ENCODE measurements around the gene HNRNPAB.
"Not testable (repeated sequence)": the region's sequence is repeated elsewhere in the genome, so short reads cannot be mapped to it uniquely, and the experiment has no call there.

The HNRNPAB gene

DNA sequence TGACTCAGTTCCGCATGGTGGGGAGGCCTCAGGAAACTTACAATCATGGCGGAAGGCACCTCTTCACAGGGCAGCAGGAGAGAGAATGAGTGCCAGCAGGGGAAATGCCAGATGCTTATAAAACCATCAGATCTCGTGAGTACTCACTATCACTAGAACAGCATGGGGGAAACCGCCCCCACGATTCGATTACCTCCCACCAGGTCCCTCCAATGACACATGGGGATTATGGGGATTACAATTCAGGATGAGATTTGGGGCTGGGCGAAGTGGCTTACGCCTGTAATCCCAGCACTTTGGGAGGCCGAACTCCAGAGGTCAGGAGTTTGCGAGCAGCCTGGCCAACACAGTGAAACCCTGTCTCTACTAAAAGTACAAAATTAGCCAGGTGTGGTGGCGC is 6.2 kb upstream of the HNRNPAB start:
- DNase-seq = not testable (repeated sequence)

DNA sequence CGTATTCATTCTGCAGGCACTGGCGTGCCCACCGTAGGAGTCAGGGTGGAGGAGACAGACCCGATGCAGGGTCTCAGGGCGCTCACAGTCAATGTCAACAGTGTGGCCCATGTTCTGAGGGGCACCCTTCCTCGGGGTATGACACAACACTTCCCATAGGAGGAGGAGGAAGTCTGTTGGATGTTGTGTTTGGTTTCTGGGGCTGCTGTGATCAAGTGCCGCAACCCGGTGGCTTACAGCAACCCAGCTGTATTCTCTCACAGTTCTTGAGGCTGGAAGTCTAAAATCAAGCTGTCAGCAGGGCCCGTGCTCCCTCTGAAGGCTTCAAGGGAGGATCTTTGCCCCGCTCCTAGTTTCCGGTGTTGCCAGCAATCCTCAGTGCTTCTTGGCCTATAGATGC is 5.6 kb upstream of the HNRNPAB start:
- no peak for DNase-seq

DNA sequence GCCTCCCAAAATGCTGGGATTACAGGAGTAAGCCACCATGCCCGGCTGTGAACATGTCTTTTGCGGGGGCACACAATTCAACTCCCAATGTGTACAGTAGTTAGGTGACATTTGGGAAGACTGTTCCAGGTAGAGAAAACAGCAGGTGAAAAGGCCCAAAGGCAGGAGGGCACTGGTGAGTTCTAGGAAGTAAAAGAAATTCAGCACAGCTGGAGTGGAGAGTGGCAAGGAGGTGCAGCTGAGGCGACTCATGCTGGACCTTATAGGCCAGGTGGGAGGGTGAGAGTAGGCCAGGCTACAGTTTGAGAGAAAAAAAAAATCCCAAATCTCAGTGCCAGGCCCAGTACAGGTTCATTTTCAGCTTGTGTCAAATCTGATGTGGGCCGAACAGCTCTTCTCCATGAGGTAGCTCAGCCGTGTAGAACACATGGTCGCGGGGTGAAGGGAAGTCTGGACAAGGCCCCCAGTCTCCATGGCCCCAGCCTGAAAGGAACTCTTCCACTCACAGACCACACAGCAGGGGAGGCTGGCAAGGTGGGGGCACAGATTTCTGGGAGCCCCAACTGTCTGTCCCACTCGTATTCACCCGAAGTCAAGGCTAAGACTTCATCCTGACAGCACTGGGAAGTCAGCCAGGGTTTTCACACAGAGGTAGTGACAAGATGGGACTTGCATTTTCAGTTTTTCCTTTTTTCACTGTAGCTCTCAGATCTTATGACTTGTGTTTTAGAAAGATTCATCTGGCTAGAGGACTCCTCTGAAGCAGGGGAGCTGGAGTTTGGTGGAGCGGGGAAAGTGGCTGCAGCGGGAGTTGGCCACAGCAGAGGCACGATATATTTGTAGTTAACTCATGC is 4.5 kb upstream of the HNRNPAB start:
- no peak for DNase-seq

DNA sequence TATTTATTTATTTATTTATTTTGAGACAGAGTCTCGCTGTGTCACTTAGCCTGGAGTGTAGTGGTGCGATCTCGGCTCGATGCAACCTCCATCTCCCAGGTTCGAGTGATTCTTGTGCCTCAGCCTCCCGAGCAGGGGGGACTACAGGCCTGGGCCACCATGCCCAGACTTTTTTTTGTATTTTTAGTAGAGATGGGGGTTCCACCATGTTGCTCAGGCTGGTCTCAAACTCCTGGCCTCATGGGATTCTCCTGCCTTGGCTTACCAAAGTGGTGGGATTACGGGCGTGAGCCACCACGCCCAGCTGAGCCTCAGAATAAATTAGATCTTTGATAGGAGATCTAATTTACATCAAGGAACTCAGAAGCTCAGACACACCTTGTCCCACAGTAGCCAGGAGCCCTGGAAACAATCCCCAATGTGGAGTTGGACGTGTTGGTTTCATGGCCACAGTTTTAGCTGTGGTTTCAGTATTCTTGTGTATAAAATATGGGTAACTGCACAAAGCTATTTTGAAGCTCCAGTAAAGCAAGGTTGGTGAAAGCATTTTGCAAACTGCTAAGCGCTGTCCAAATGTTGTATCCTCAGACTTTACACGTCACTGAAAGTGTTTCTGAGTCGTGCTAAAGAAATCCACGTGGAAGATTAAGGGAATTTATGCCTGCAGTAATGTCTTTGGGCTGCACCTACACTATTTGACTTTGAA is 3.0 kb upstream of the HNRNPAB start:
- no peak for DNase-seq

DNA sequence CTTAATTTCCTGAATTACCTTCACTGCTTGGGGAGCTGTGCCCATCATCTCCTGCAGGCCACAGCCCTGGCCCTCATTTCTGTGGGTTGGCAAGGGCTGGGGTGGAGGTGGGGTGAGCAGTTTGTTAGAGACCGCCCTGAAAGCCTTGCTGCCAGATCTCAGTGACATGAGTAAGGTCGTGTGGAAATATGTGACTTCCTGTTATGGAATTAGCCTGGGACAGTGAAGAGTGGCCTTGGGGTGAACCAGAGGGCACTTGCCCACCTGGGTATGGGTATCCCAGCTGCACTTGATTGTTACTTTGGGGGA is 2.5 kb upstream of the HNRNPAB start:
- no peak for DNase-seq

DNA sequence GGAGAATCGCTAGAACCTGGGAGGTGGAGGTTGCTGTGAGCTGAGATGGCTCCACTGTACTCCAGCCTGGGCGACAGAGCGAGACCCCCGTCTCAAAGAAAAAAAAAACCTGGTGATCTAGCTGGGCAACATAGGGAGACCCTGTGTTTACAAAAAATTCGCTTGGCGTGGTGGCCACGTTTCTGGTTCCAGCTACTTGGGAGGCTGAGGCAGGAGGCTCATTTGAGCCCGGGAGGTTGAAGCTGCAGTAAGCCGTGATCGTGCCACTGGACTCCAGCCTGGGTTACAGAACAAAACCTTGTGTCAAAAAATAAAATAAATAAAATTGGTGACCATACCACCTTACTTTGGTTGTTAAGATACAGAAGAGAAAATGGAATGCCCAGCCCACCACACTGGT is 1.8 kb upstream of the HNRNPAB start:
- DNase-seq = no peak

DNA sequence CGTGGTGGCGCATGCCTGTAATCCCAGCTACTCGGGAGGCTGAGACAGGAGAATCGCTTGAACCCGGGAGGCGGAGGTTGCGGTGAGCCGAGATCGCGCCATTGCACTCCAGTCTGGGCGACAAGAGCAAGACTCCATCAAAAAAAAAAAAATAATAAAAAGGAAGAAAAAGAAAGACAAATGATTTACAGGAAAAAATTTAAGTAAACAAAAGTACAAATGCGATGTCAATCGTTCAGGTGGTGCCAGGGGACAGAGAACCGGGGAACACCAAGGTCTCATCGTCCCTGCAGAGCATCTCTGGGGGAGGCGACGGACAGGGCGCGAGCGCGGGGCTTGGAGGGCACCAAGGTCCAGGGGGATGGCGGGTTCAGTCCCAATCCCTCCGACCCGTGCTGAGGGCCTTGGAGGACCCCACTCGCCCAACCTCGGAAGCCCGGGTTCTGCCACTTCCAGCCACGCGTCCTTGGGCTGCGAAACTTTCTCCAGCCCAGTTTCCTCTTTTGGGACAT is 607 bp upstream of the HNRNPAB start:
- no peak for DNase-seq

DNA sequence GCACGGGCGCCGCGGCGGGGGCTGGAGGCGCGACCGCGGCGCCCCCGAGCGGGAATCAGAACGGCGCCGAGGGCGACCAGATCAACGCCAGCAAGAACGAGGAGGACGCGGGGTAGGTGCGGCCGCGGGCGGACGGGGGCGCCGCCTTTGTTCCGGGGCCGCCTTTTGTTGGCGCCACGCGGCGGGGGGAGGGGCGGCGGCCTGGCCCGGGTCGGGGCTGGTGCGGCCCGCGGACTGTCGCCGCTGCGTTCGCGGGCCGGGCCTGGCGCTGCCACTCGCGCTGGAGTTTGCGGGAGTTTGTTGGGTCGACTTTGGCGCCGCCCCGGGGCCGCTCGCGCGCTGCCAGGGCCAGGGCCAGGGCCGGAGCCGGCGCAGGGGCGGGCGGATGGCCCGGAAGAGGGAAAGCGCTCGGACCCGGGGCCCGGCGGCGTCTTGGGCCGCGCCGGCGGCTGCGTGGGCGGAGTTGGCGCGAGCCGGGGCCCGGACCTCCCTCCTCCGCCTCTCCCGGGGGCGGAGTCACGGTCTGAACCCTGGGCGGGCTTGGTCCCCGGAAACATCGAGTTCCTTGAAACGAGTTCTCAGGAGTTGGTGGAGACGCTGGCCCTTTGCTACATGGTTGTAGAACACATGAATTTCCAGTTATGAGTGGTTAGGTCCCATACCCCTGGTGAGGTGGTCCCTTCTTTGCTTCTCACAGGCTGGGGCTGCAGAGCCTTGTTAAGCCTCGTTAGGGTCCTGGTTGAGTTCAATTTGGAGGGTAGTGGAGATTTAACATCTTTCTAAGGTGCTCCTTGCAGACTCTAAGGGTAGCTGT is 809 bp downstream of the HNRNPAB start:
- DNase-seq = peak; percentile 68

DNA sequence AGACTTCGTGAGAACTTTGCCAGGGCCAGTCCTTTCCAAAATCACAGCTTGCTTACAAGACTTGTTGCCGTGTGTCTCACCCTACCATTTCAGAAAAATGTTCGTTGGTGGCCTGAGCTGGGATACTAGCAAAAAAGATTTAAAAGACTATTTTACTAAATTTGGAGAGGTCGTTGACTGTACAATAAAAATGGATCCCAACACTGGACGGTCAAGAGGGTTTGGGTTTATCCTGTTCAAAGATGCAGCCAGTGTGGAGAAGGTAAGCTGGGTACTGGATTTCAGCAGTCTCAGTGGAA is 1.4 kb downstream of the HNRNPAB start:
- DNase-seq = no peak

DNA sequence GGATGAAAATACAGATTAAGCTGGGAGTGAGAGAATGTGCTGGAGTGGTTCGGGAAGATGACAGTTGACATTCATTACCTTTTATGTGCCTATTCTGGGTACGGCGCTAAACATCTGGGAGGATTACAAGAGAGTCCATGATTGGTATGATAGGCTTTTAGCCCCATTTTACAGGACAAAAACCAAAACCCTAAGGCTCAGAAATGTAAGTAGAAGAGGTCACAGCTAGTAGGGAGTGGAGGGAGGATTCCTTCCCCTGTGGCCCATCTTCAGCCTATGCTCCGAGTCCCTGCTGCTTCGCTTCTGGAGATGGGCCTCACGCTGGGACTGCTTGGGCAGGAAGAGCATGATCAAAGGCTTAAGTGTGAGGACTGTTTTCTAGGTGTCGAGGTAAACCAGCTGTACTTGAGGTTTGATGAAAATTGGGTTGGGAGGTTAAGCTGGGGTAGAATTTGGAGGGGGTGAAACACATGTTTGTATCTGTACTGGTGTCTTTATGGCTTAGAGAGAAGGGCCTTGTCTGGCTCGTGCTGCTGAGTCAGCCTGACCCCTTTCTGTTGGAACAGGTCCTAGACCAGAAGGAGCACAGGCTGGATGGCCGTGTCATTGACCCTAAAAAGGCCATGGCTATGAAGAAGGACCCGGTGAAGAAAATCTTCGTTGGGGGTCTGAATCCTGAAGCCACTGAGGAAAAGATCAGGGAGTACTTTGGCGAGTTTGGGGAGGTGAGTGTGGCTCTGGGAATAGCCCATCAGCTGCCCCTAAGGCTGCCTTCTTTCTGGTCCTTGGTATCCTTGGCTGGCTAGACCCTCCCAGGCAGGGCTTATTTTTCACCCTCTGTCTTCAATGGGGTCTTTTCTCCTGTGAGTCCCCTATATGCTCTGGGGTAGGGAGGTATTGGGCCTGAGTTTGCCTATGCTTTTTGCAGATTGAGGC is 2.1 kb downstream of the HNRNPAB start:
- no peak for DNase-seq

DNA sequence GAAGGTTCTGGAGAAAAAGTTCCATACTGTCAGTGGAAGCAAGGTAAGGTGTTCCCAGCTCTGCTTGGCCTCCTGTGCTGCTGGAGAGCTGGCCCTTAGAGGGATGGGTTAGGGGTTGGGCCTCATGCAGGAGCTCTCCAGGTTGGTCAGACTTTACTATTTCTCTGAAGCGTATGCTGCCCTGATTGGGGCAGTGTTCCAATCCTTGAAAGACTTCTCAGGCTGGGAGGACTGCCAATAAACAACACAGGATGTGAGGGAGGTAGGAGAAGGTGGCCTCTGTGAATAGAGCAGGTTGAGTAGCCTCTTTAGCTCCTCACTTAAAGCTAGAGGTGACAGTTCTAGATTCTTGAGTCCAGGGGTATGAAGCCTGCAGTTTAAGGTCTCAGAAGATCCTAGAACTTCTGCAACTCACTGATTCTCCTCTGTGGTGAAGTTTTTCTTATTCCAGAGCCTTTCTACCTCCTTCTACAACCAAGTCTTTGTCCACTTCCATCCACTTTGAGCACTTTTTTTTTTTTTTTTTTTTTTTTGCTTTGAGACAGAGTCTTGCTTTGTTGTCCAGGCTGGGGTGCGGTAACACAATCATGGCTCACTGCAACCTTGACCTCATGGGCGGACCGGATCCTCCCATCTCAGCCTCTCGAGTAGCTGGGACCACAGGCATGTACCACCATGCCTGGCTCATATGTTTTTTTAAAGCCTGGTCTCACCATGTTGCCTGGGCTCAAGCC is 3.0 kb downstream of the HNRNPAB start:
- no peak for DNase-seq

DNA sequence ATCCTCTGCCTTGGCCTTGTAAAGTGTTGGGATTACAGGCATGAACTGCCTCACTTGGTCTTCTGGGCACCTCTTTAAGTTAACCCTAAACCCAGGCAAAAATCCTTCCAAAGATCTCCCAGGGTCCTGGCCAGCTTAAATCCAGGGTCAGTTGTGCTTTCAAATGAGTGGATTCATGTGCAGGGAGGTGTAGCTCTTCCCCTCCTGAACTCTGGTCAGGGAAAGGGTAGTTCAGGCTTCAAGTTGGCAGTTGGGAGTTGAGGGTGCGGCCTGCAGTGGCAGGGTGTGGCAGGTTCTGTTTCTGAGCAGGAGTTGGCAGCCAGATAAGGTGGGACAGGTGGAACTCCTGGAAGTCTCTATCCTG is 3.6 kb downstream of the HNRNPAB start:
- DNase-seq = no peak

DNA sequence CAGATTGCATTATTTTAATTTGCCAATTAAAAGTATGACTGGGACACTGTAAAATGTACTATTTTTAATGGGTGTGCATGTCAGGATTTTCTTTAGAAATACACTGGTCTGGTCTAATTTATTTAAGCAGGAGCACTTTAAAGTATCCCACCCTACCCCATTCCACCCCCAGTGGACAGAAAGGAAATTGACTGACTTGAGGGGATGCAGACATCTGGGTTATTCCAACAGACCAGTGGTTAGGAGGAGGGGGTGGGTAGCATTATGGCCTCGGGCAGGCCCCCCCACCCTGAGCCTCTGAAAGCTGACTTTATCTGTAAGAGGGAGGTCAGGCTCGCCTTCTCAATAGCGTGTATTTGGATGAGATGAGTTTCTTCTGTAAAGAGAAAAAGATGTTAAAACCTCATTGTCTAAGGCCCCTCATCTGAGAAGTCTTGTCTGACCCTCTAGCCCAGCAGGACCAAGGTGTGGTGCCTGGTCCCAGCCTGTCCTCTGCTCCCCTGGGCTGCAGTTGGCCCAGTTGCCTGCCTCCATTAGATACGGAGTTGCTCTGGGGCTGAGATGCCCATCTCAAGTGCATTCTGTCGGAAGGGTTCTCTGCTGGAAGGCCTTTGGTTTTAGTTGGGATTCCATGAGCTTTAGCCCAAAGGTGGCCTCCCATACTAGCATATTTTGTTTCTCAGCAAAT is 4.4 kb downstream of the HNRNPAB start:
- DNase-seq = no peak

DNA sequence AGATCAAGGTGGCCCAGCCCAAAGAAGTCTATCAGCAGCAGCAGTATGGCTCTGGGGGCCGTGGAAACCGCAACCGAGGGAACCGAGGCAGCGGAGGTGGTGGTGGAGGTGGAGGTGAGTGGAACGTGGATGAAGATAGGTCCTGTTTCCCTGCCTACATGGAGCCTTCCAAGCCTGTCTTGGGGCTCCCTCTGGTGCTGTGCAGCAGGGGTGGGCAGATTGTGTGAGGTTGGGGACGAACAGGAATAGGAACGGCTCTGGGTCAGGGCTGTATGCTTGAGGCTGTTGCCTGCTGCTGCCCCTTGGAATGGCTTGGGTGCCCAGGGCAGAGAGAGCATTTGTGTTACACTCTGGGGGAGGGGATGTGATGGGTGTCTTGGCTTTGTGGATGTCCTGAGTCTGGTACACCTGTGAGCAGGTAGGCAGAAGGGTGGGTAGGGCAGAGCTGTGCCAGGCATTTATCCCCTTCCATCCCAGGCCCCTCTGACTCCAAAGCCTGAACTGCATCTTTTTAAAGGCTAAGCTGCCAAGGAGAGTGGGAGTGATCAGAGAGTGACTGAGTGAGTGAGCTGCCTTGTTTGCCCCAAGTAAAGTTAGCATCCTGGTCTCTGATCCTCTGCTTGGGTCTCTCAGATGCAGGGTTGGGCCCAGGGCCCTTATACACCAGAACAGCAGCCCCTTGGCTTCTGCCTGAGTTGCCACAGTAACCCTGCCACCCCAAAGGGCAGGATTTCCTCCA is 5.2 kb downstream of the HNRNPAB start:
- no peak for DNase-seq

DNA sequence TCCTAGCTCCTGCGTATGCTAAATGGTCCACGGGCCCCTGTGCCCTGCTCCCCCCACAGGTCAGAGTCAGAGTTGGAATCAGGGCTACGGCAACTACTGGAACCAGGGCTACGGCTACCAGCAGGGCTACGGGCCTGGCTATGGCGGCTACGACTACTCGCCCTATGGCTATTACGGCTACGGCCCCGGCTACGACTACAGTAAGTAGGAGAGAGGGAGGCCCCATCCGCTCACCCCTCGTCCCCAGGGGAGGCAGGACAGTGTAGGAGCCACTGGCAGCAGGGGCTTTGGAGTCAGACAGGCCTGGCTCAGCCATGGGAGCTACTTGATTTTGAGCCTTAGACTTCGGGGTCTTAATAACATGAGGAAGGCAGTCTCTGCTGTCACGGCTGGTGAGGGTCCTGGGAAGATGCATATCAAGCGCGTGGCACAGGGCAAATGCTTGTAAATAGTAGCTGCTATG is 5.8 kb downstream of the HNRNPAB start:
- no peak for DNase-seq

DNA sequence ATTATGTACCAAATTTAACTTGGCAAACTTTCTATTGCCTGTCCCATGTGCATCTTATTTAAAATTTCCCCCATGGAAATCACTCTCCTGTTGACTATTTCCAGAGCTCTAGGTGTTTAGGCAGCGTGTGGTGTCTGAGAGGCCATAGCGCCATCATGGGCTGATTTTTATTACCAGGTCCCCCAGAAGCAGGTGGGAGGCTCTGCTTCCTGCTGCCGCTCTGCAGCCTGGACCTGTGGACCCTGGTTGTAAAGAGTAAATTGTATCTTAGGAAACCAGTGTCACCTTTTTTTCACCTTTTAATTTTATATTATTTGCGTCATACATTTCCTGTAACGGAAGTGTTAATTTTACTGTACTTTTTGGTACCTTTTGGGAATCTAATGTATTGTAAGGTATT is 6.4 kb downstream of the HNRNPAB start:
- no peak for DNase-seq

DNA sequence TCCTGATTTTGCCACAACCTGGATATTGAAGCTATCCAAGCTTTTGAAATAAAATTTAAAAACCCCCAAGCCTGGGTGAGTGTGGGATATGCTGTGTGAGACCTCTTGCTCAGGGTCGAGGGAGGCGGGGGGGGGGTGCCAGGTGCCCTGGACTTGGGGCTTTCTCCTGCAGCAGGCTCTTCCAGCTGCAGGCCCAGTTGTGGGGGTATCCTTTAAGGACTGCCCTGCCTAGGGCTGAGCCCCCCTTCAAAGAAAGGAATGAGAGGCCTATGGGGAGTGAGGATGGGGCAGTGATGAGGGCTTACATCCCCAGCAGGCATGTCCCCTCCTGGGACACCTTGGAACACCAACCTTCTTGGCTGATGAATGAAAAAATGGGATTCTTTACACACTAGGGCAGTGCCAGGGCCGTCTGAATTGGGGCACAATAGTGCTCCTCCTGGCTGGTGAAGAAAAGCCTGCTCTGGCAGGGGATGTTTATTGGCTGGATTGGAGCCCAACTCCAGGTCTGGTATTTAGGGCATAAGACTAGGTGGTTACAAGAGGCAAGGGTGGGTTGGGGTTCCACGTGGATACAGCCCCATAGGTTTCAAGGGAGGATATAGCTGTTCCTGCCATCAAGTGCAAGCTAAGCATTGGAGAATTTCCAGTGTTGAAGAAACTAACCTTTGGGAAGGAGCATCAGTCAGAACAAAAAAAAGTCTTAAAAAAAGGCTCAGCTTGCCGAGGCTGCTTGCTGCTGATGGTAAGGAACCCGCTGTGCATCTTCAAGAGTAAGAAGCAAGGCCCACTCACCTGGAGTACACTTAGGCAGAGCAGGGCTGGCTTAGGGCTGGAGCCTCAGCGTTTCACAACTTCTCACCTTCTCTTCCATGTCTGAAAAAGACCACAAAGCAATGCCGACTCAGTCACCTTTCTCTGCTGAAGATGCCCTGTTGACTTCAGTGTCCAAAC is 7.0 kb downstream of the HNRNPAB start:
- DNase-seq = no peak

DNA sequence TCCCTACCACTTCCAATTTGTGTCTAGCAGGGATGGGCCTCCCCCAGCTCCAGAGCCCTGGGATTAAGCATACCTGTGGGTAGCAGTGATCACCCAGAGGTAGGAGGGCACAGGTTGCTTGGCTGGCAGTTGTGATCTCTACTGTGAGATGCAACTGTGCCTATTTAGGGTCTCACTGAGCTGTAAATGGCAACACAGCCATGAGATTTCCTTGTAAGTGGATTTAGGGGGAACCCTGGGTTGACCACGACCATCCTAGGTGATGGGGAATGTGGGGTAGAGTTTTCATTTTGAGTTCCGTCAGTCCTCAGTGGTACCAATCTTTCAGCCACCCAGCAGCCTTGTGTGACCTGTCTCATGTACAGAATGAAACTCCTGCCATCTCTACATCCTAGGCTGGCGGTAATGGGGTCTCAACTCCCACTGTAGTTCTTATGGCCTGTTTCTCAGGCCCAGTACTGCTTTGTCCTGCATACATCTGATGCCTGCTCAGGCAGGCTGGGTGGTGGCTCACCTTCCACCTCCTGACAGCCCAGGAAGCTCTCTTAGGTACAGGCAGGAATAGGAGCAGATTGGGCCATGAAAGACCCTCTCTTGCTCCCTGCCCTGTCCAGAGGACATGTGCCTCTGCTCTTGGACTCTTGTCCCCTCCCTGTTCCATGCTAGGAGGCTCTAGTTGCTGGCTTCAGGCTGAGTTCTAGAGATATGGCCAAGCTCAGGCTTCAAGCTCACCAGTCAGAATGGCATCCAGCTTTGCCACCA is 8.1 kb downstream of the HNRNPAB start:
- DNase-seq = no peak

All from retina (tissue), 1 donor.